ENCODE data around the gene GRWD1. TPM values are rescaled to one million over a fixed set of nuclear protein-coding genes. Genes with fewer than 3 reads are reported as not detected.

The GRWD1 gene
- total and polyA plus RNA-seq, 10 of the 15 experiments (the other 5 are each of a cell fraction or from before 2014, with no cell fraction given): 1.4 to 103 (median 30.7) TPM

- ChIA-PET RAD21 (ENCODE audit: unreplicated experiment) (interaction anchor here (0.6 to 3.7 kb wide), 13 partner anchors 13 to 223 kb away, joined by 3 to 42 read pairs (median 3); no protein-coding TSS in a partner anchor), CTCF (interaction anchor here (0.7 to 6.0 kb wide), 29 partner anchors 9 to 175 kb away, joined by 3 to 155 read pairs (median 4); partner anchors contain the start of genes EMP3, KCNJ14, KDELR1 and RPL18), POLR2A (interaction anchor here (0.7 to 1.4 kb wide), 3 partner anchors 25 to 124 kb away, joined by 3 to 4 read pairs (median 3); no protein-coding TSS in a partner anchor), SMC1A (ENCODE audit: uncharacterized antibody, unreplicated experiment) (interaction anchor here (0.6 to 3.1 kb wide), 10 partner anchors 14 to 168 kb away, joined by 3 to 25 read pairs (median 3); partner anchors contain the start of genes KCNJ14, KDELR1, SYNGR4 and TMEM143)
- H2AFZ ChIP-seq (ENCODE audit: control insufficient read depth, low read depth, low read length): no peak overlapping the region
- H3K79me2 ChIP-seq (ENCODE audit: control insufficient read depth, insufficient read depth, low read length): no peaks in the 10 kb centered on the region
- DNase-seq (ENCODE audit: low read depth, low spot score) (no peak), FAIRE-seq (peak; percentile 98), ATAC-seq (peak; percentile 81)
- H4K20me1 ChIP-seq (ENCODE audit: control insufficient read depth, insufficient read depth): no peaks in the 10 kb centered on the region
- no peak overlapping the region for H3K27ac ChIP-seq (ENCODE audit: control insufficient read depth, insufficient read depth)
- H3K4me3 ChIP-seq: no peak overlapping the region
- peak overlapping the region; percentile 2; the same call in 1 of the 2 replicates for H3K4me2 ChIP-seq (ENCODE audit: control insufficient read depth, insufficient read depth)
- in situ Hi-C loops (cut with MboI) (no loop called here), intact Hi-C loops (cut with micrococcal nuclease; ENCODE audit: unreplicated experiment) (loop anchor here (1.0 to 5.0 kb wide), 2 partner anchors 95 to 127 kb away; partner anchors contain the start of genes SYNGR4 and TMEM143)
- H3K4me1 ChIP-seq (ENCODE audit: control insufficient read depth, insufficient read depth, low read length): peaks cover 20% of the 10 kb centered on the region
- WGBS (ENCODE audit: insufficient coverage, insufficient replicate concordance, low lambda C conversion rate, missing lambda C conversion rate): 17% methylated on average over 19 of the region's 19 CpGs
- H3K9ac ChIP-seq (ENCODE audit: control insufficient read depth, insufficient read depth, low read length): no peak overlapping the region
- no TSS peak for BruUV-seq (replicated peaks)
- H3K36me3 ChIP-seq (ENCODE audit: control insufficient read depth in 2 of 2, insufficient read depth in 2 of 2, low read length in 1 of 2): no peaks in the 10 kb centered on the region
- no peaks in the 10 kb centered on the region for H3K9me3 ChIP-seq (replicated peaks; ENCODE audit: control insufficient read depth, insufficient read depth, low read length)
- H3K27me3 ChIP-seq (replicated peaks in 1 of 2; ENCODE audit: control insufficient read depth in 2 of 2, insufficient read depth in 2 of 2, low read length in 1 of 2): peaks cover 1 to 3% of the 10 kb centered on the region in 2 experiments; a peak in 2 of 4 replicates
- TF ChIP-seq MTA2 (IDR thresholded peaks at IDR 0.05; ENCODE audit: low read depth): no peak
- no peak for TF ChIP-seq WRNIP1 (IDR thresholded peaks at IDR 0.05; ENCODE audit: borderline replicate concordance, low read depth, low read length)
- TF ChIP-seq SRF (IDR thresholded peaks at IDR 0.05; ENCODE audit: low read depth in 2 of 2, low read length in 2 of 2): no peak
- no peak for TF ChIP-seq KDM1A (IDR thresholded peaks at IDR 0.05; ENCODE audit: borderline replicate concordance)
- 0 out of 2 replicates have a peak, but pooled peaks have one; percentile 74 for TF ChIP-seq TCF3 (IDR thresholded peaks at IDR 0.05; ENCODE audit: borderline replicate concordance, insufficient read depth, low read depth, low read length)
- no peak for TF ChIP-seq ZBED1 (IDR thresholded peaks at IDR 0.05; ENCODE audit: borderline replicate concordance)
- TF ChIP-seq LARP7 (IDR thresholded peaks at IDR 0.05): peak; percentile 65; the same call in 1 of the 2 replicates
- TF ChIP-seq HDAC2 (IDR thresholded peaks at IDR 0.05): no peak
- peak; percentile 27; the same call in 1 of the 2 replicates for TF ChIP-seq BACH1 (IDR thresholded peaks at IDR 0.05; ENCODE audit: borderline replicate concordance)
- TF ChIP-seq RAD21 (IDR thresholded peaks at IDR 0.05; ENCODE audit: insufficient read depth, low read depth, low read length): peak; percentile 52
- no peak for TF ChIP-seq FOXK2 (IDR thresholded peaks at IDR 0.05)
- no peak for TF ChIP-seq HSF1 (IDR thresholded peaks at IDR 0.05; ENCODE audit: low read depth, low read length)
- TF ChIP-seq PAX5 (IDR thresholded peaks at IDR 0.05; ENCODE audit: borderline replicate concordance, low read depth, low read length): peak; percentile 34; the same call in 1 of the 2 replicates
- TF ChIP-seq FOS (IDR thresholded peaks at IDR 0.05; ENCODE audit: borderline replicate concordance, extremely low read depth, insufficient read length): no peak
- no peak for TF ChIP-seq NR2F1 (conservative IDR thresholded peaks at IDR 0.05)
- peak; percentile 94 to 98 (median 94) for TF ChIP-seq CTCF (IDR thresholded peaks at IDR 0.05 in 2 of 3, conservative IDR thresholded peaks at IDR 0.05 in 1 of 3; ENCODE audit: control insufficient read depth in 2 of 3, extremely low read depth in 1 of 3, insufficient read depth in 1 of 3, low read depth in 3 of 3, low read length in 3 of 3)
- no peak for TF ChIP-seq ATF3 (IDR thresholded peaks at IDR 0.05; ENCODE audit: borderline replicate concordance, extremely low read depth, low read depth, low read length)
- TF ChIP-seq IKZF1 (conservative IDR thresholded peaks at IDR 0.05): peak; percentile 49
- peak; percentile 75 for TF ChIP-seq IRF4 (IDR thresholded peaks at IDR 0.05; ENCODE audit: low read depth, low read length)
- TF ChIP-seq YY1 (IDR thresholded peaks at IDR 0.05; ENCODE audit: low read depth, low read length): peak; percentile 55; the same call in 1 of the 2 replicates
- 0 out of 2 replicates have a peak, but pooled peaks have one; percentile 11 for TF ChIP-seq CREM (IDR thresholded peaks at IDR 0.05; ENCODE audit: low read depth)
- TF ChIP-seq TCF12 (IDR thresholded peaks at IDR 0.05; ENCODE audit: low read depth, low read length): peak; percentile 79
These were observed 43.9 kb downstream of the GRWD1 start for GRCh38 chr19:48489608-48490216.

Data from GM12878 (cell line).